NCI-H748 (cell line): ENCODE measurements around the gene DCTN4.

Experiments used
- DNase-seq: peaks from one replicate; lab custom pipeline; 2025; ENCODE audit not compliant: unreplicated experiment; lab: John Stamatoyannopoulos, UW

DCTN4 gene

GRCh38 chr5:150758531-150759333, at the start of gene DCTN4:
DCTN4 (minus strand) TSS chr5:150759017; CDS start chr5:150758993, 24 bp downstream.
- DNase-seq = peak; percentile 98

- DNase-seq = no peak
These were observed 45.6 kb upstream of the DCTN4 start for GRCh38 chr5:150804388-150804787.

GRCh38 chr5:150801117-150801927, 42.5 kb upstream of the DCTN4 start:
- peak; percentile 66 for DNase-seq

GRCh38 chr5:150797384-150797783, 38.6 kb upstream of the DCTN4 start:
- DNase-seq = no peak

GRCh38 chr5:150794927-150795326, 36.1 kb upstream of the DCTN4 start:
- DNase-seq = no peak

GRCh38 chr5:150793423-150793888, 34.6 kb upstream of the DCTN4 start:
- peak; percentile 12 for DNase-seq

DNA sequence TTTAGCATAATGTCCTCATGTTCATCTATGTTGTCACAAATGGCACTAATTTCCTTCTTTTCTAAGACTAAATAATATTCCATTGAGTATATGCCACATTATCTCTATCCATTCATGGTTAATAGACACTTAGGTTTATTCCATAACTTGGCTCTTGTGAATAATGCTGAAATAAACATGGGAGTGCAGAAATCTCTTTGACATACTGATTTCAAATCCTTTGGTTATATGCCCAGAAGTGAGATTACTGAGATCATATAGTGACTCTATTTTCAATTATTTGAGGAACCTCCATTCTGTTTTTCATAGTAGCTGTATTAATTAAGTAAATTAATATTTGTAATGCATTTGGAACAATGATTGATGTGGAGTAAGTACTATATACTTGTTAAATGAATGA, 32.7 kb upstream of the DCTN4 start:
- no peak for DNase-seq

GRCh38 chr5:150789943-150790611, 31.3 kb upstream of the DCTN4 start:
- DNase-seq = no peak

DNA sequence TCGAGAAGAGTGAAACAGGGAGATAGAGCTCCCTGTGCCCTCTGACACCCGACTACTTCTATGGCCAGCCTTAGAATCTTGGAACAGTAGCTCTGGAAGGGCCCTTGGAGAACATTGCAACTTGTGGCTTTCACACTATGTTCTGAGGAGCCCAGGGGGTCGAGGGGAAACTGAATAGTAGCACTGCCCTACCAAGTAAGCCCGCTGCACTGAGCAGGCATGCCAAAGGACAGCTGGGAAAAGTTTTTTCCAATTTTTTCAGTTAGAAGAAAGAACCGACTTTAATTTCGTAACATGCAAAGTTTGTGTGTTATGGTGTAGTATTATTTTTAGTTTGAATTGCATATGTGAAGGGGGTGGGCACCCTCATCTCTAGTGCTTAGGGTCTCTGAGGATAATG, 30.6 kb upstream of the DCTN4 start:
- DNase-seq = no peak

GRCh38 chr5:150788977-150789376, 30.2 kb upstream of the DCTN4 start:
- no peak for DNase-seq

DNA sequence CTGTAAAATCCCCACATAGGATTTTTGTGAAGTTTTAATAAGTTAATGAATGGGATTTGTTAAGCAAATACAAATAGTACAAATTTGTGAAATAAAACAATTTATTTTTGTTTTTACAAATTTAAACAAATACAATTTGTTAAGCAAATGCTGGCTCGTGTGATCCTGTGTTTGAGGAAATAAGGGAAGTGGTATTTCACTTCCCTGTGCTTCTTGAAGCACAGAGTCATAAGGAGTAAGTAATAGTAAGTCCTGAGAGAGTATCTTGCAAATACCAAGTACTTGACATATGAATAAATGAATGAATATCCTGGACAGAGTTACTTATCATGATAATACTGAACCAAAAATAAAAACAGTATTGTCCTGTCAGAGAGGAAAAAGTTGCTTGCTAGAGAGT, 28.8 kb upstream of the DCTN4 start:
- DNase-seq = no peak

DNA sequence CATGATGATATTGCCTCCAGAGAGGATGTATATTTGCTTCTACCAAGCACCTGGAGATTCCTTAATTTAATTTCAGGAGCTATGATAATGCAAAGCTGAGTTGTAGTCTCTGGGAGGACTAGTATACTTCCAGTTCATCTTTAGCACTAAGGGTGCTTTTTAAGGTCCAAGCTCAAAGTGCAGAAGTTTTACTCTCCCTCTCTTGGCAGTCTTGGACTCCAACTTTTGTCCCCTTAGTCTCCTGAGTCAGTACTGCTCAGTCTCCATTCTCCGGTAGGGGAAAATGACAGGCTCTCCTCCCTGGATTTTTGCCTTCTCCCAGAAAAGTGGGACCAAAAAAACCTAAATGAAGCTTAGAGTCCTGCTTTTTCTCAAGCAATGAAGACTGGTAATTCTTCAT, 28.1 kb upstream of the DCTN4 start:
- DNase-seq = no peak

GRCh38 chr5:150785950-150786349, 27.1 kb upstream of the DCTN4 start:
- no peak for DNase-seq

DNA sequence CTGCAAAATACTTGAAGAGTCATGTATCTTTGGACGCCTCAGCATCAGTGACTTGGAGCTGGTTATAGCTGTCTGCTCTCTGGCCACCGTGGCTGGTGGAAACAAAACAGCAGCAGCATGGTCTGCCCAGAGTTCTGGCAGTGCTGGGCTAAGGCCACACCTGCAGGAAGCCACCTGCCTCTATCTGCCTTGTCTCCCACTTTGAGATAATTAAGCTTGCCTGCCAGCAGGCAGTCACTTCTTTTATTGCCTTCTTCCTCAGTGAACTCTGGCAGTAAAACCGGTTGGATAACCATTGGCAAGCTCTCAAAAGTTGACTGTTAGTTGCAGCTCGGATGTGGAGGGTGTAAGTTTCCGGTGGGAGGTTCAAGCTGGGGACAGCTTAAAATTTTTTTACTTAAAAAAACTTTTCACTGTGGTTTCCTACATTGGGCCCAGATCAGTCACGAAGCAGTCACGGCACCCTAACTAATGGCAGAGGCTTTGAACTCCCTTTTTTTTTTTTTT, 24.7 kb upstream of the DCTN4 start:
- DNase-seq = peak; percentile 93

DNA sequence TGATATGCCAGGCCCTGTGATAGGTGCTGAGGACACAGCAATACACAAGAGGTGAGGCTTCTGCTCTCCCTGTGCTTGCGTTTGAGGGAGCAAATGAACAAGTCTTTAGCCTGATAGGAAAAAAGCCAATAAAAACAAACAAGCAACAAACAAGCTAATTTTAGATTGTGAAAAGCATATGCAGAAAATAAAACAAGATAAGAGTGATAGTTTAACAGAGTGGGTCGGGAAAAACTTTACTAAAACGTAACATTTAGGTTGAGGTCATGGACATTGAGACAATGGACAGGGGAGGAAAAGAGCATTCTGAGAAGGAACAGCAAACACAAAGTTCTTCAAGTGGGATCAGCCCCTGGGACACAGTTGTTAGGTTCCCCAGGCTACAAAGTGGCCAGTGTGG, 24.0 kb upstream of the DCTN4 start:
- no peak for DNase-seq

DNA sequence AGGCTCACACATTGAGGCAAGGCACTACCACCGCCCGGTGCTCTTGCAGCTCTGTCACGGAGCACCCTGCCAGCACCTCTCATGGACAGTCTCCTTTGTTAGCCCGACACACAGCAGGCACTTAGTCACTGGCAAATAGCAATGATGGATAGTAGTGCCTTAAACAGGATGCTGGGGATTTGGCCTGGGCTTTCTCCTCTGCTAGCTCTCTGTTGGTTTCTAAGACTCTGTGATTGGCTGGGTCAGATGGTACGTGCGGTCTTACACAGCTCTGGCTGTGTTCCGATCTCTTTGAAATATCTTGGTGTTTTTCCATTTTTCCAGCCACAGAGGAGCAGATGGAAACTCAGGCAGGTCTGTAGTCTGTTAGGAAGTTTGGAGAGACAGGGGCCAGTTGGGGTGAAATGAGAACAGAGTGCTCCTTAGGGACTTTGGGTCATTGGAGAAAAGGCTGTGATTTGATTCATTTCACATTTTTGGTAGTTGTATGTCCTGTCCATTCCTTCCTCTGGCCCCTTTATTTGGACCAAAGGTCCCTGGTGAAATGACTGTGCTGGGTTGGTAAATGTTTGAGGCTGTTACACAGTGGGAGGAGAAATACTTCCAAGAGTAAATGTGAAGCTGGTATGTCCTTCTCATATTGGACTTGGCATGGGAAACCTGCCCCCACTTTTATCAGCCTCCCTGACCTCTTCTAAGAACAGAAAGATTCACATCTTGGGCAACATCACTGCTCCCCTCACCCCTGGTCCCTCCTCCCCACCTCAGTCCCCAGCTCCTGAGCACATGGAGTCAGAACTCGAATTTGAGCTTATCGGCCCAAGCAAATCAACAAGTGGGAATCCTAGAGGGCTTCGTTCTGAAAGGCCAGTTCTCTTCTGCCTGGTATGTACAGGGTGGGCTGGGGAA, 23.1 kb upstream of the DCTN4 start:
- no peak for DNase-seq

GRCh38 chr5:150780816-150781221, 22.0 kb upstream of the DCTN4 start:
- no peak for DNase-seq

- DNase-seq = no peak
These were observed 21.4 kb upstream of the DCTN4 start for GRCh38 chr5:150780187-150780692.

DNA sequence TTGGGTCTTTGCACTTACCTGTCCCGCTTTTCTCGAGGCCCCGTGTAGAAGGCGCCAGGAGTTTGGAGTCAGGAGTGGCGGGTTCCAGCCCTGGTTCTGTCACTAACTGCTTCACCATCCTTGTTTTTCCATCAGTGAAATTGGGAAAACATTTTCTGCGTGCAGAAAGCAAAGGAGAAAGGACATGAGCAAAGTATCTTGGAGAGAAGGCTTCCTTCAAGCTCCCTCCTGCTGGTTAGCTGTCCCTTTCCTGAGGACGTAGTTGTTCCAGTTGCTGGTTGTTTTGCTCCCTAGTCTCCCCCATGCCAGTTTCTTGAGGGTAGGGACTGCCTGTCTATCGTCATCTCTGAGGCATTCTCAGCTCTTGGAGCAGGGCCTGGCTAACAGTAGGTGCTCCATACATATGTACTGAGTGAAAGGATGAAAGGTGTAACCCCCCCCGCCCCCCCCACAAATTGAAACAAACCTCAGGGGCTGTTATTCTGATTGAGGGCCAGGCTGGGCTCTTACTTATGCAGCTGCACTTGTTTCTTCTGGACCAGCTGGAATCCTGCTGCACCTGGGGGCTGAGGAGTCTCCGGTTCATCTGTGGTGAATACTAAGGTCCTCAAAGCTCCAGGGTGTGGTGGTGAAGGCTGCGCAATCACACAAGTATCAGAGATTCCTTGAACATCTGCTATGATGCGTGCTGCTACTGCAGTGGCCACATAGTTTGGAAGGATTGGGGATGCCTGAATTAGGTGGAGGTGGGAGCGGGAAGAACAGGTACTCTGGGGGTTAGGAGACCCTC, 20.8 kb upstream of the DCTN4 start:
- no peak for DNase-seq
